Mononuclear cell (primary cell): ENCODE measurements around the gene TBC1D10B. TPM values are rescaled to one million over a fixed set of nuclear protein-coding genes. Genes with fewer than 3 reads are reported as not detected.

Experiments
- H3K27me3 ChIP-seq: 2 replicates; pipeline ENCODE4 v1.6.0; 2011; ENCODE audit warnings: low read length, control low read depth; ENCODE audit not compliant: insufficient read depth
- H3K4me1 ChIP-seq: 2 replicates; pipeline ENCODE4 v1.5.1; 2011; ENCODE audit warnings: mild to moderate bottlenecking, low read length, control low read depth; ENCODE audit not compliant: insufficient read depth
- H3K4me3 ChIP-seq: 2 replicates; pipeline ENCODE4 v1.5.1; 2011; ENCODE audit warnings: mild to moderate bottlenecking, low read length, moderate library complexity
- H3K9me3 ChIP-seq: 2 replicates; pipeline ENCODE4 v1.5.1; 2011; ENCODE audit warnings: low read depth, mild to moderate bottlenecking, control low read depth, low read length
- total RNA-seq: library from RNA; depleted of rRNA; stranded (reverse); fragments of >200 nt; gene quantifications from one replicate; pipeline ENCODE4 v1.2.3, GENCODE V29; 2012

TBC1D10B gene
- 12.0 TPM for total RNA-seq

- H3K4me3 ChIP-seq: peak within 1 kb of the TSS; percentile 58
Measured at GRCh38 chr16:30370456-30371247, at the start of gene TBC1D10B. TSS of gene TBC1D10B (minus strand) at chr16:30370494. CDS start at chr16:30370183, 311 bp downstream.

GRCh38 chr16:30418350-30419181, 48.3 kb upstream of the TBC1D10B start:
- H3K27me3 ChIP-seq: no peaks in the 10 kb centered on the region
- H3K4me1 ChIP-seq: peaks cover 18% of the 10 kb centered on the region
- no peaks in the 10 kb centered on the region for H3K9me3 ChIP-seq
- H3K4me3 ChIP-seq: peak overlapping the region; percentile 60

More at GRCh38 chr16:30370456-30371247, at the start of gene TBC1D10B:
- H3K27me3 ChIP-seq: no peaks in the 10 kb centered on the region
- peaks cover 39% of the 10 kb centered on the region for H3K4me1 ChIP-seq
- no peaks in the 10 kb centered on the region for H3K9me3 ChIP-seq

- H3K27me3 ChIP-seq: no peaks in the 10 kb centered on the region
- H3K9me3 ChIP-seq: no peaks in the 10 kb centered on the region
- peak overlapping the region; percentile 60 for H3K4me3 ChIP-seq
- H3K4me1 ChIP-seq: peaks cover 18% of the 10 kb centered on the region
Measured at GRCh38 chr16:30417529-30418349, 47.4 kb upstream of the TBC1D10B start.

- Histone ChIP-seq H3K4me1 (peaks cover 18% of the 10 kb centered on the region), H3K4me3 (peak overlapping the region; percentile 60), H3K27me3 (no peaks in the 10 kb centered on the region), H3K9me3 (no peaks in the 10 kb centered on the region)
Measured at GRCh38 chr16:30416624-30417528, 46.6 kb upstream of the TBC1D10B start.

DNA sequence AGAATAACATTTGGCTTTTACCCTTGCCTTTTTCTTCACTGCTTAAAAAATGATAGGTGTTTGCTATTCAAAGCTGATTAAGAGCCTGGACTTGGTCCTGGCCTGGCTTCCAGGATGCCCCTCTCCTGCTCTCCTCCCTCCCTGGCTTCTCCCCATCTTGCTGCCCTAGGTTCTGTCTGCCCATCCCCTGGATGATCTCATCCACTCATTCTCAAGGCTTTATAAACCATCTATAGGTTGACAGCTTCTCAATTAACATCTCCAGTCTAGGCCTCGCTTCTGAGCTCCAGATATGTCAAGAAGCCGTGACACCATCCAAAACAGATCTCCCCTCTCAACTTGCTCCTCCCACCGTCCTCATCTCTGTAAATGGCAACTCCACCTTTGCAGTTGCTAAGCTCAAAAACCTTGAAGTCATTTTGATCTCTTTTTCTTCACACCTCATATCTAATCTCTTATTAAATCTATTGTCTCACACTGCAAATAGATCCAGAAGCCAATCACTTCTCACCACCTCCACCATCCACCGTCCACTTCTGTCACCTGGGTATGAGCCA, 45.8 kb upstream of the TBC1D10B start:
- Histone ChIP-seq H3K27me3 (no peaks in the 10 kb centered on the region), H3K9me3 (no peaks in the 10 kb centered on the region), H3K4me3 (no peak overlapping the region), H3K4me1 (peaks cover 18% of the 10 kb centered on the region)

DNA sequence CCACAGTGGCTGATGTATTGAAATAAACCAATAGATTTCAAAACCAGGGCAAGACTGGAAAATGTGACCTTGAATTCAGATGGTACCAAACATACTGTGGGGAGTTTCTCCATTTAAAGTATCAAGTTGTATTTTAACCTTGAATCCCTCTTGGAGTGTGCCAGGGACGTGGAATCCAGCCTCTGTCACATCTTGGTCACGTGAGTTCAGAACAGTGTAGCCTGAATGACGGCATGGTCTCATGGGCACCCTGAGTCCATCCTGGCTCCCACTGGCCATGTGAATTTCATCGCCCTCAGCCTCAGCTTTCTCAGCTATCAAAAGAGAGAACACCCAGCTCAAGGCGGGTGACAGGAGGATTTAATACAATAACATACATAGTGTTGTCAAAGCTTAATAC, 43.9 kb upstream of the TBC1D10B start:
- Histone ChIP-seq H3K4me3 (no peak overlapping the region), H3K4me1 (peaks cover 24% of the 10 kb centered on the region), H3K9me3 (no peaks in the 10 kb centered on the region), H3K27me3 (no peaks in the 10 kb centered on the region)

GRCh38 chr16:30413112-30413806, 43.0 kb upstream of the TBC1D10B start:
- Histone ChIP-seq H3K4me3 (no peak overlapping the region), H3K9me3 (no peaks in the 10 kb centered on the region), H3K27me3 (no peaks in the 10 kb centered on the region), H3K4me1 (peaks cover 22% of the 10 kb centered on the region)

- no peaks in the 10 kb centered on the region for H3K27me3 ChIP-seq
- no peaks in the 10 kb centered on the region for H3K9me3 ChIP-seq
- no peak overlapping the region for H3K4me3 ChIP-seq
- H3K4me1 ChIP-seq: peaks cover 20% of the 10 kb centered on the region
Measured at GRCh38 chr16:30409125-30410060, 39.1 kb upstream of the TBC1D10B start.

- Histone ChIP-seq H3K4me3 (peak overlapping the region; percentile 50), H3K27me3 (no peaks in the 10 kb centered on the region), H3K9me3 (no peaks in the 10 kb centered on the region), H3K4me1 (peaks cover 25% of the 10 kb centered on the region)
Measured at GRCh38 chr16:30407804-30408534, 37.7 kb upstream of the TBC1D10B start.

GRCh38 chr16:30407102-30407803, 37.0 kb upstream of the TBC1D10B start, which contains the start of gene ZNF771:
TSS of gene ZNF771 (plus strand) at chr16:30407606. CDS start at chr16:30408054, 448 bp downstream.
- Histone ChIP-seq H3K4me1 (peaks cover 27% of the 10 kb centered on the region), H3K4me3 (peak within 1 kb of the TSS; percentile 50), H3K27me3 (no peaks in the 10 kb centered on the region), H3K9me3 (no peaks in the 10 kb centered on the region)

- no peaks in the 10 kb centered on the region for H3K9me3 ChIP-seq
- peak overlapping the region; percentile 50 for H3K4me3 ChIP-seq
- H3K4me1 ChIP-seq: peaks cover 27% of the 10 kb centered on the region
- H3K27me3 ChIP-seq: no peaks in the 10 kb centered on the region
Measured at GRCh38 chr16:30406795-30407101, 36.5 kb upstream of the TBC1D10B start.
